Immature natural killer cell (primary cell): ENCODE measurements around the gene XDH. TPM values are rescaled to one million over a fixed set of nuclear protein-coding genes. Genes with fewer than 3 reads are reported as not detected.
A peak's percentile ranks its signal among the peaks of the same experiment; 100 is the strongest.

Experiments
- DNase-seq, 3 donors: peaks; one replicate each; pipeline ENCODE4 v3.0.0; 2022; ENCODE audit warnings: mixed read lengths in 1 of 3
- H3K27ac Mint-ChIP-seq, 6 donors: one replicate each; pipeline ENCODE4 v1.8.0; 2020; ENCODE audit warnings: mixed read lengths in 6 of 6, mild to moderate bottlenecking in 5 of 6, inconsistent platforms in 4 of 6, moderate library complexity in 3 of 6
- H3K27me3 Mint-ChIP-seq, 3 donors: one replicate each; pipeline ENCODE4 v1.8.0; 2020 to 2021; ENCODE audit warnings: low read depth in 3 of 3, mild to moderate bottlenecking in 3 of 3, mixed read lengths in 3 of 3, moderate library complexity in 3 of 3, inconsistent platforms in 1 of 3
- H3K36me3 Mint-ChIP-seq, 3 donors: one replicate each; pipeline ENCODE4 v1.8.0; 2020; ENCODE audit warnings: mixed read lengths in 3 of 3, inconsistent platforms in 2 of 3, mild to moderate bottlenecking in 2 of 3
- H3K4me1 Mint-ChIP-seq, 2 donors: one replicate each; pipeline ENCODE4 v1.8.0; 2020; ENCODE audit warnings: inconsistent platforms in 2 of 2, mild to moderate bottlenecking in 2 of 2, mixed read lengths in 2 of 2, moderate library complexity in 1 of 2
- H3K4me3 Mint-ChIP-seq, 5 donors: one replicate each; pipeline ENCODE4 v1.8.0; 2020; ENCODE audit warnings: mild to moderate bottlenecking in 5 of 5, mixed read lengths in 5 of 5, inconsistent platforms in 3 of 5, moderate library complexity in 3 of 5
- H3K9me3 Mint-ChIP-seq, 6 donors: one replicate each; pipeline ENCODE4 v1.8.0; 2020; ENCODE audit warnings: mild to moderate bottlenecking in 6 of 6, mixed read lengths in 6 of 6, inconsistent platforms in 4 of 6, moderate library complexity in 3 of 6
- polyA plus RNA-seq, 3 donors: library from polyadenylated mRNA; unstranded; fragments of 300-500 nt; fragmentation: Illumina TruSeq; gene quantifications; one replicate each; pipeline ENCODE4 v1.2.3, GENCODE V29; 2021

XDH gene
- polyA plus RNA-seq, 3 donors from 2014 or later: not detected

- peak overlapping the region; percentile 55 to 87 (median 76) for H3K27ac Mint-ChIP-seq
- peaks cover 38 to 48% of the 10 kb centered on the region in 2 donors for H3K4me1 Mint-ChIP-seq
- H3K36me3 Mint-ChIP-seq: no peaks in the 10 kb centered on the region
- H3K4me3 Mint-ChIP-seq: peak overlapping the region; percentile 67 to 87 (median 76)
- DNase-seq: no peak
- peaks cover 0 to 2% (median 0%) of the 10 kb centered on the region in 3 donors for H3K27me3 Mint-ChIP-seq
- no peaks in the 10 kb centered on the region for H3K9me3 Mint-ChIP-seq
Measured at GRCh38 chr2:31324016-31324633, 90.4 kb downstream of the XDH start.

- no peaks in the 10 kb centered on the region for H3K36me3 Mint-ChIP-seq
- DNase-seq: no peak
- peaks cover 0 to 2% (median 2%) of the 10 kb centered on the region in 3 donors for H3K27me3 Mint-ChIP-seq
- H3K27ac Mint-ChIP-seq: peak overlapping the region in 5 of 6 donors; percentile 41 to 77 (median 58)
- no peak overlapping the region for H3K4me3 Mint-ChIP-seq
- peaks cover 55 to 66% of the 10 kb centered on the region in 2 donors for H3K4me1 Mint-ChIP-seq
- no peaks in the 10 kb centered on the region for H3K9me3 Mint-ChIP-seq
Measured at GRCh38 chr2:31322371-31322770, 92.2 kb downstream of the XDH start.

- Mint-ChIP-seq H3K36me3 (no peaks in the 10 kb centered on the region), H3K4me1 (peaks cover 62 to 64% of the 10 kb centered on the region in 2 donors), H3K27ac (peak overlapping the region; percentile 79 to 93 (median 88)), H3K9me3 (no peaks in the 10 kb centered on the region), H3K27me3 (peaks cover 0 to 3% (median 2%) of the 10 kb centered on the region in 3 donors), H3K4me3 (peak overlapping the region; percentile 26 to 72 (median 61))
- peak in 1 of 3 donors; percentile 16 for DNase-seq
Measured at GRCh38 chr2:31319406-31320175, 95.0 kb downstream of the XDH start.

GRCh38 chr2:31318361-31319336 is 95.9 kb downstream of the XDH start:
- Mint-ChIP-seq H3K27me3 (peaks cover 0 to 3% (median 2%) of the 10 kb centered on the region in 3 donors), H3K4me3 (peak overlapping the region; percentile 61 to 72 (median 68)), H3K9me3 (no peaks in the 10 kb centered on the region), H3K4me1 (peaks cover 52 to 55% of the 10 kb centered on the region in 2 donors), H3K36me3 (no peaks in the 10 kb centered on the region), H3K27ac (peak overlapping the region; percentile 79 to 93 (median 88))
- DNase-seq: peak; percentile 12 to 27 (median 15)

- Mint-ChIP-seq H3K4me3 (peak overlapping the region in 3 of 5 donors; percentile 3 to 14 (median 10)), H3K27me3 (peaks cover 2 to 3% (median 2%) of the 10 kb centered on the region in 3 donors), H3K9me3 (no peaks in the 10 kb centered on the region), H3K4me1 (peaks cover 41 to 42% of the 10 kb centered on the region in 2 donors), H3K27ac (peak overlapping the region; percentile 18 to 93 (median 82)), H3K36me3 (no peaks in the 10 kb centered on the region)
- DNase-seq: no peak
Measured at GRCh38 chr2:31317396-31317795, 97.1 kb downstream of the XDH start.

- Mint-ChIP-seq H3K27ac (no peak overlapping the region), H3K27me3 (peaks cover 2 to 4% (median 3%) of the 10 kb centered on the region in 3 donors), H3K4me1 (peaks cover 35 to 36% of the 10 kb centered on the region in 2 donors), H3K4me3 (no peak overlapping the region), H3K36me3 (no peaks in the 10 kb centered on the region), H3K9me3 (no peaks in the 10 kb centered on the region)
- DNase-seq: no peak
Measured at GRCh38 chr2:31314761-31315160, 99.8 kb downstream of the XDH start.

GRCh38 chr2:31312898-31313297 is 101.6 kb downstream of the XDH start:
- H3K4me3 Mint-ChIP-seq: no peak overlapping the region
- no peaks in the 10 kb centered on the region for H3K36me3 Mint-ChIP-seq
- H3K27ac Mint-ChIP-seq: no peak overlapping the region
- no peaks in the 10 kb centered on the region for H3K9me3 Mint-ChIP-seq
- no peak for DNase-seq
- peaks cover 0 to 4% (median 2%) of the 10 kb centered on the region in 3 donors for H3K27me3 Mint-ChIP-seq
- peaks cover 16 to 17% of the 10 kb centered on the region in 2 donors for H3K4me1 Mint-ChIP-seq

- H3K36me3 Mint-ChIP-seq: no peaks in the 10 kb centered on the region
- H3K27ac Mint-ChIP-seq: no peak overlapping the region
- H3K4me3 Mint-ChIP-seq: no peak overlapping the region
- no peaks in the 10 kb centered on the region for H3K9me3 Mint-ChIP-seq
- DNase-seq: no peak
- peaks cover 0 to 2% (median 2%) of the 10 kb centered on the region in 3 donors for H3K27me3 Mint-ChIP-seq
- H3K4me1 Mint-ChIP-seq: no peaks in the 10 kb centered on the region
Measured at GRCh38 chr2:31304816-31305215, 109.7 kb downstream of the XDH start.

GRCh38 chr2:31302940-31303563 is 111.5 kb downstream of the XDH start:
- Mint-ChIP-seq H3K9me3 (no peaks in the 10 kb centered on the region), H3K36me3 (no peaks in the 10 kb centered on the region), H3K27me3 (peaks cover 0 to 5% (median 2%) of the 10 kb centered on the region in 3 donors), H3K4me3 (no peak overlapping the region), H3K27ac (no peak overlapping the region), H3K4me1 (no peaks in the 10 kb centered on the region)
- DNase-seq: no peak

- Mint-ChIP-seq H3K27me3 (peaks cover 0 to 5% (median 0%) of the 10 kb centered on the region in 3 donors), H3K4me3 (no peak overlapping the region), H3K4me1 (no peaks in the 10 kb centered on the region), H3K36me3 (no peaks in the 10 kb centered on the region), H3K9me3 (no peaks in the 10 kb centered on the region), H3K27ac (no peak overlapping the region)
- no peak for DNase-seq
Measured at GRCh38 chr2:31300309-31300708, 114.2 kb downstream of the XDH start.

- no peaks in the 10 kb centered on the region for H3K9me3 Mint-ChIP-seq
- H3K4me3 Mint-ChIP-seq: no peak overlapping the region
- H3K36me3 Mint-ChIP-seq: no peaks in the 10 kb centered on the region
- peak overlapping the region in 1 of 6 donors; percentile 31 for H3K27ac Mint-ChIP-seq
- no peaks in the 10 kb centered on the region for H3K4me1 Mint-ChIP-seq
- H3K27me3 Mint-ChIP-seq: peaks cover 0 to 5% (median 0%) of the 10 kb centered on the region in 3 donors
- no peak for DNase-seq
Measured at GRCh38 chr2:31299547-31299946, 115.0 kb downstream of the XDH start.

GRCh38 chr2:31297751-31298150 is 116.8 kb downstream of the XDH start:
- H3K27me3 Mint-ChIP-seq: peaks cover 0 to 5% (median 0%) of the 10 kb centered on the region in 3 donors
- no peaks in the 10 kb centered on the region for H3K36me3 Mint-ChIP-seq
- H3K27ac Mint-ChIP-seq: no peak overlapping the region
- no peak for DNase-seq
- no peaks in the 10 kb centered on the region for H3K9me3 Mint-ChIP-seq
- H3K4me3 Mint-ChIP-seq: no peak overlapping the region
- no peaks in the 10 kb centered on the region for H3K4me1 Mint-ChIP-seq

GRCh38 chr2:31296641-31297287 is 117.8 kb downstream of the XDH start:
- Mint-ChIP-seq H3K9me3 (no peaks in the 10 kb centered on the region), H3K27ac (no peak overlapping the region)

More at GRCh38 chr2:31296641-31297287, 117.8 kb downstream of the XDH start:
- Mint-ChIP-seq H3K4me3 (no peak overlapping the region), H3K27me3 (peaks cover 0 to 7% (median 0%) of the 10 kb centered on the region in 3 donors), H3K36me3 (no peaks in the 10 kb centered on the region), H3K4me1 (no peaks in the 10 kb centered on the region)
- DNase-seq: no peak
